Spleen (tissue), 11 donors: ENCODE data around the gene ESRRB. TPM values are rescaled to one million over a fixed set of nuclear protein-coding genes. Genes with fewer than 3 reads are reported as not detected.

Source experiments
- DNase-seq: peaks from one replicate; pipeline ENCODE4 v3.0.0-alpha.2; 2020
- H3K27ac ChIP-seq, 8 donors: fragments of 200-600 bp; sonication (generic) in 7 of 8; 1 replicate in 4 of 8; 2 replicates in 4 of 8; pipeline versions ENCODE4 v1.5.0 to v1.8.0; 2016 to 2021; ENCODE audit warnings: inconsistent platforms in 4 of 8, mild to moderate bottlenecking in 4 of 8, moderate library complexity in 1 of 8
- H3K27me3 ChIP-seq, 7 donors: fragments of 200-600 bp; sonication (generic) in 6 of 7; replicated peaks in 1 of 7; 1 replicate in 4 of 7; 2 replicates in 3 of 7; pipeline versions ENCODE4 v1.5.0 to v1.8.0; 2016 to 2021; ENCODE audit warnings: inconsistent platforms in 3 of 7, mild to moderate bottlenecking in 1 of 7
- H3K36me3 ChIP-seq, 6 donors: fragments of 200-600 bp; sonication (generic) in 5 of 6; 1 replicate in 4 of 6; 2 replicates in 2 of 6; pipeline versions ENCODE4 v1.5.0 to v1.8.0; 2016 to 2021; ENCODE audit warnings: inconsistent platforms in 2 of 6
- H3K4me1 ChIP-seq, 6 donors: fragments of 200-600 bp; sonication (generic) in 5 of 6; 1 replicate in 3 of 6; 2 replicates in 3 of 6; pipeline versions ENCODE4 v1.5.0 to v1.8.0; 2016 to 2021; ENCODE audit warnings: inconsistent platforms in 3 of 6
- H3K4me3 ChIP-seq, 8 donors: fragments of 200-600 bp; sonication (generic) in 7 of 8; 1 replicate in 4 of 8; 2 replicates in 4 of 8; pipeline versions ENCODE4 v1.5.0 to v1.8.0; 2016 to 2021; ENCODE audit warnings: inconsistent platforms in 4 of 8, mild to moderate bottlenecking in 4 of 8, moderate library complexity in 2 of 8
- H3K9me3 ChIP-seq, 8 donors: fragments of 200-600 bp; sonication (generic) in 7 of 8; 1 replicate in 4 of 8; 2 replicates in 4 of 8; pipeline versions ENCODE4 v1.5.0 to v1.8.0; 2016 to 2021; ENCODE audit warnings: inconsistent platforms in 4 of 8
- POLR2A ChIP-seq, 3 donors: fragments of 450-650 bp; IDR thresholded peaks; one replicate each; pipeline ENCODE4 v1.5.1; 2017; ENCODE audit warnings: antibody characterized with exemption in 3 of 3, mild to moderate bottlenecking in 1 of 3
- POLR2AphosphoS5 ChIP-seq, 3 donors: sonication (generic); formaldehyde crosslinking; IDR thresholded peaks; one replicate each; pipeline ENCODE4 v1.5.1; 2017; ENCODE audit warnings: antibody characterized with exemption in 3 of 3
- WGBS, 5 donors: extraction: QIAGEN DNeasy Blood & Tissue Kit in 3 of 5; methylation state at CpG; one replicate each; pipeline versions ENCODE4 v1.1.5 to v1.1.7; 2013 to 2018; 5-methylcytosine and 5-hydroxymethylcytosine counted together
- intact Hi-C: fragments of 100-400 bp; cut with DNase I; formaldehyde crosslinking; loops from one replicate; pipeline ENCODE4 v1.15.0; 2023; ENCODE audit warnings: low total_unique reads
- polyA plus RNA-seq, 3 donors: library from polyadenylated mRNA; stranded (reverse); fragments of 200-250 nt; gene quantifications; one replicate each; pipeline ENCODE4 v1.2.1, GENCODE V29; 2013
- total RNA-seq, 7 donors: library from RNA; depleted of rRNA in 3 of 7; stranded (reverse); fragments of >200 nt in 3 of 7; fragmentation: NEBNext Ultra II Directional in 4 of 7; extraction: Animal tissue kit (Norgen Biotek cat#: 25700) in 4 of 7; gene quantifications; one replicate each; pipeline versions ENCODE4 v1.1.0 to v1.2.1, GENCODE V29; 2016 to 2021
- TF ChIP-seq, protein P1 (sequence below), 11 experiments: fragments of 200-600 bp in 7 of 11; fragments of 450-650 bp in 4 of 11; sonication (generic) in 4 of 11; IDR thresholded peaks in 8 of 11; conservative IDR thresholded peaks in 3 of 11; 1 replicate in 7 of 11; 2 replicates in 4 of 11; pipeline versions ENCODE4 v1.4.0 to v1.8.0; 2016 to 2021; ENCODE audit warnings: antibody characterized with exemption in 11 of 11, inconsistent platforms in 4 of 11, mild to moderate bottlenecking in 1 of 11
- donor health status: healthy with polysubstance abuse.
- donor health status: DM: no; HTN: no; CAD: no; lungs with moderate emphysema.
- donor health status: DM: no; HTN: no; CAD: no.
- donor health status: Bipolar disorder and iron deficiency.
- donor health status: healthy.
- donor health status: DM: no; HTN: no; CAD: no.
- donor health status: DM: yes; HTN: yes; CAD: no.

ESRRB gene
- total and polyA plus RNA-seq, 10 donors = 0.10 to 1.1 (median 0.72) TPM; not detected in 1

DNA sequence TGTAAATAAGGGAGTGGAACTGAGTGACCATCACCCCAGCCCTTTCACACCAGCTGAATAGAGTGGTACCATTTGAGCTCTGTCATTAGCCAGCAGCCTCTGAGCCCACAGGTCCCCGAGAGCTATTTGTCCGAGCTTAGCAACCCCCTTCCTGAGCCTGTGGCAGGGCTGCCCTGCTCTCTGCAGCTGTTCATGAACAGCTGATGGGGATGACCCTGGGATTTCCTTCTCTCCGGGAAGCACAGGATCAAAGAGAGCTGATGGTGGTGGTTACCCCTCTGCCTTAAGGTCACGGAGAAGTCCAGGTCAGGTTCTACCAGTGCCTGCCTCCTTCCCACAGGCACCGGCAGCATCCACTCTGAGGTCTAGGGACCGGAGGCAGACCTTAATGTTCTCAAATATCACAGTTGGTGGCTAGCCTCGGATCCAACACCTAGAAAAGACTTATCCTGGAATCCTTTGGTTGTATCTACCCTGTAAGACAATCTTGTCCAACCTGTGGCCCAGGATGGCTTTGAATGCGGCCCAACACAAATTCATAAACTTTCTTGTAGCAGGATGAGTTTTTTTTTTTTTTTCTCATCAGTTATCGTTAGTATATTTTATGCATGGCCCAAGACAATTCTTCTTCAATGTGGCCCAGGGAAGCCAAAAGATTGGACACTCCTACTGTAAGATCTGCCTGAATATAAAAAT is 81.1 kb downstream of the ESRRB start:
- H3K36me3 ChIP-seq = no peaks in the 10 kb centered on the region
- peaks cover 0 to 7% (median 0%) of the 10 kb centered on the region in 7 donors for H3K27me3 ChIP-seq
- intact Hi-C loops = loop anchor here (5.0 kb wide), 1 partner anchor 190 kb away; no protein-coding TSS in a partner anchor
- H3K4me1 ChIP-seq = no peaks in the 10 kb centered on the region
- no peak overlapping the region for H3K4me3 ChIP-seq
- 74 to 85% (median 84%) methylated on average over 8 to 9 of the region's 9 CpGs for WGBS, 5 donors
- no peak for DNase-seq
- H3K27ac ChIP-seq = no peak overlapping the region
- no peaks in the 10 kb centered on the region for H3K9me3 ChIP-seq
- TF ChIP-seq POLR2A (IDR thresholded peaks at IDR 0.05) = no peak

- intact Hi-C loops = loop anchor here (5.0 kb wide), 1 partner anchor 189 kb away; no protein-coding TSS in a partner anchor
- H3K9me3 ChIP-seq = no peaks in the 10 kb centered on the region
- H3K36me3 ChIP-seq = no peaks in the 10 kb centered on the region
- no peak overlapping the region for H3K27ac ChIP-seq
- 78 to 92% (median 87%) methylated on average over 5 of the region's 5 CpGs for WGBS, 5 donors
- DNase-seq = no peak
- TF ChIP-seq, protein P1, sequence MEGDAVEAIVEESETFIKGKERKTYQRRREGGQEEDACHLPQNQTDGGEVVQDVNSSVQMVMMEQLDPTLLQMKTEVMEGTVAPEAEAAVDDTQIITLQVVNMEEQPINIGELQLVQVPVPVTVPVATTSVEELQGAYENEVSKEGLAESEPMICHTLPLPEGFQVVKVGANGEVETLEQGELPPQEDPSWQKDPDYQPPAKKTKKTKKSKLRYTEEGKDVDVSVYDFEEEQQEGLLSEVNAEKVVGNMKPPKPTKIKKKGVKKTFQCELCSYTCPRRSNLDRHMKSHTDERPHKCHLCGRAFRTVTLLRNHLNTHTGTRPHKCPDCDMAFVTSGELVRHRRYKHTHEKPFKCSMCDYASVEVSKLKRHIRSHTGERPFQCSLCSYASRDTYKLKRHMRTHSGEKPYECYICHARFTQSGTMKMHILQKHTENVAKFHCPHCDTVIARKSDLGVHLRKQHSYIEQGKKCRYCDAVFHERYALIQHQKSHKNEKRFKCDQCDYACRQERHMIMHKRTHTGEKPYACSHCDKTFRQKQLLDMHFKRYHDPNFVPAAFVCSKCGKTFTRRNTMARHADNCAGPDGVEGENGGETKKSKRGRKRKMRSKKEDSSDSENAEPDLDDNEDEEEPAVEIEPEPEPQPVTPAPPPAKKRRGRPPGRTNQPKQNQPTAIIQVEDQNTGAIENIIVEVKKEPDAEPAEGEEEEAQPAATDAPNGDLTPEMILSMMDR (IDR thresholded peaks at IDR 0.05 in 8 of 11, conservative IDR thresholded peaks at IDR 0.05 in 3 of 11) = no peak
- TF ChIP-seq POLR2A (IDR thresholded peaks at IDR 0.05) = no peak
- no peak for TF ChIP-seq POLR2AphosphoS5 (IDR thresholded peaks at IDR 0.05)
- H3K27me3 ChIP-seq = no peaks in the 10 kb centered on the region
- no peak overlapping the region for H3K4me3 ChIP-seq
- H3K4me1 ChIP-seq = no peaks in the 10 kb centered on the region
These were observed 81.9 kb downstream of the ESRRB start for GRCh38 chr14:76457841-76458240.

DNA sequence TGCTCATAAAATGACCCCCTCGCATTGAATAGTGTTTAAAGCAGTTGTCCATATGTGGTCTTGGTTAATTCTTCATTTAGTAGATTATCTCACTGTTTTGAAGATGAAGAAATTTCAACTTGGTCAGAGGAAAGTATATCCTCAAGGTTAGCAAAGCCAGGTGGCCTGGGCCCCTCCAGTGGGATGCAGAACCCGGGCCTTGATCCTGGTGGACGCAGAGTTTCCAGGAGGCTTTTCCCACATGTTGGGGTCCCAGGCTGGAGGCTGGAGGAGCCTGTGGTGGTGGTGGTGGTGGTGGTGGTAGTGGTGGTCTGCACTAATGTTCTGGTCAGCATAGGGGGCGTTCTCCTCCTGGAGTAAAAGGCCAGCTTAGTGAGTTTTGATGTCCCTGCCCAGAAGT is 85.9 kb downstream of the ESRRB start:
- TF ChIP-seq POLR2A (IDR thresholded peaks at IDR 0.05) (no peak), POLR2AphosphoS5 (IDR thresholded peaks at IDR 0.05) (no peak)
- TF ChIP-seq, protein P1 (IDR thresholded peaks at IDR 0.05 in 8 of 11, conservative IDR thresholded peaks at IDR 0.05 in 3 of 11) = no peak
- DNase-seq = no peak

DNA sequence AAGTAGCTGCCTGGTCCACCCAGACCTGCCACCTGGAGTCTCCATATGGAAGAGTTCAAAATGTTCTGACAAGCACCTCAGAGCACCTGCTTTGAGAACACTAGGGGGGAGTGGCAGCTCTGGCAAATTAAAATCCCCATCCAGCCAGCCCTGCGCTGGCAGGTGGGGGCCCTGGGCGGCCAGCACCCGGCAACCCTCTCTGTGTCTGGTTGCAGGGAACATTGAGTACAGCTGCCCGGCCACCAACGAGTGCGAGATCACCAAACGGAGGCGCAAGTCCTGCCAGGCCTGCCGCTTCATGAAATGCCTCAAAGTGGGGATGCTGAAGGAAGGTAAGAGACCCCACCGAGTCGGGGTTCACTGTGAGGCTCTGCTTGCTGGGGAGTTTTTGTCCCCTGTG is 86.4 kb downstream of the ESRRB start:
- TF ChIP-seq POLR2A (IDR thresholded peaks at IDR 0.05) = no peak
- TF ChIP-seq, protein P1 (IDR thresholded peaks at IDR 0.05 in 8 of 11, conservative IDR thresholded peaks at IDR 0.05 in 3 of 11) = no peak
- no peak for TF ChIP-seq POLR2AphosphoS5 (IDR thresholded peaks at IDR 0.05)
- Histone ChIP-seq H3K4me3 (no peak overlapping the region), H3K27ac (no peak overlapping the region), H3K4me1 (no peaks in the 10 kb centered on the region), H3K9me3 (no peaks in the 10 kb centered on the region), H3K27me3 (no peaks in the 10 kb centered on the region), H3K36me3 (no peaks in the 10 kb centered on the region)
- intact Hi-C loops = no loop called here
- no peak for DNase-seq
- WGBS, 5 donors = 86 to 96% (median 94%) methylated on average over 8 to 11 of the region's 11 CpGs

More for the DNA sequence above, 85.9 kb downstream of the ESRRB start:
- Histone ChIP-seq H3K9me3 (no peaks in the 10 kb centered on the region), H3K4me3 (no peak overlapping the region), H3K27me3 (no peaks in the 10 kb centered on the region), H3K27ac (no peak overlapping the region), H3K36me3 (no peaks in the 10 kb centered on the region), H3K4me1 (no peaks in the 10 kb centered on the region)
- intact Hi-C loops = no loop called here
- WGBS, 5 donors = 85 to 91% (median 91%) methylated on average over 4 of the region's 4 CpGs
